ENCODE data around the gene GRIN1.

GRIN1 gene

DNA sequence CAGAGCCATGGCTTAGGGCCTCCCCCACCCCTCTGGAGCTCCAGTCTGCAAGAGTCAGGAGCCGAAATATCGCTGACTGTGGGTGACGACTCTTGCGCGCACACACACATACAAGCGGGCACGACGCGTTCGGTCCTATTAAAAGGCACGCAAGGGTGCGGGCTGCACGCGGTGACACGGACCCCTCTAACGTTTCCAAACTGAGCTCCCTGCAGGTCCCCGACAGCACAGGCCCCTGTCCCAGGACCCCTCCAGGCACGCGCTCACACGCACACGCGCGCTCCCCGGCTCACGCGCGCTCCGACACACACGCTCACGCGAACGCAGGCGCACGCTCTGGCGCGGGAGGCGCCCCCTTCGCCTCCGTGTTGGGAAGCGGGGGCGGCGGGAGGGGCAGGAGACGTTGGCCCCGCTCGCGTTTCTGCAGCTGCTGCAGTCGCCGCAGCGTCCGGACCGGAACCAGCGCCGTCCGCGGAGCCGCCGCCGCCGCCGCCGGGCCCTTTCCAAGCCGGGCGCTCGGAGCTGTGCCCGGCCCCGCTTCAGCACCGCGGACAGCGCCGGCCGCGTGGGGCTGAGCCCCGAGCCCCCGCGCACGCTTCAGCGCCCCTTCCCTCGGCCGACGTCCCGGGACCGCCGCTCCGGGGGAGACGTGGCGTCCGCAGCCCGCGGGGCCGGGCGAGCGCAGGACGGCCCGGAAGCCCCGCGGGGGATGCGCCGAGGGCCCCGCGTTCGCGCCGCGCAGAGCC lies at the start of gene GRIN1:
Gene GRIN1, plus strand, starts transcription at position 433 of the 746 bp plus-strand sequence. CDS start 333 bp downstream, outside the sequence.
- no peak for DNase-seq (ENCODE audit: low spot score)

DNA sequence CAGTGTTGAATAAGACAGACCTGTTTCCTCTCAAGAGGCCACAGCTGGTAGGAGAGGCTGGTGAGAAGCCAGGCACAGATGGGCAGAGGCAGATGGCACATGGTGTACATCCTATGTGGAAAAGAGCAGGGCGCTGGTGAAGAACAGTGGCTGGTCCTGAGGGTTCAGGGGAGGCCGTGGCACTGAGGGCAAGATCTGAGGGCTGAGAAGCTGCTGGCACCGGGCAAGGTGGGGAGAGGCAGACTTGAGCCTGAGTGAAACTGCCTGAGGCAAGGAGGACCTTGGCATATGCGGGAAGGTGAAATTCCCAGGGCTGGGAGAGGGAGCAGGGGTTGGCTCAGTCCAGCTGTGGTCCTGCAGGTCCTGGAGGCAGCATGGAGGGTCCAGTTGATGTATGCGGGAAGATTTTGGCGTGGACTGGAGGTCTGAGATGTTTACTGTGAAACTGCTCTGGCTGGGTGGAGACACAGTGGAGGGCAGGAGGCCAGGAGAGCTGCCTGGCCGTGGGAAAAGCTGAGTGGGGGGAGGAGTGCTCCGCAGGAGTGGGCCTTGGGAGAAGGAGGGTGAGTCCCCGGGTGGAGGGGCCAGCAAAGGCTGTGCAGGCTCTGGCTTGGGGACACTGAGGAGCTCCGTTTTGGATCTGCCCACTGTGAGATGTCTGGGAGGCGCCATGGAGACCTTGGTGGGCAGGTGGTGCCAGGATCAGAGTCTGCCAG lies 49.6 kb upstream of the GRIN1 start:
- no peak for DNase-seq (ENCODE audit: low spot score)

DNA sequence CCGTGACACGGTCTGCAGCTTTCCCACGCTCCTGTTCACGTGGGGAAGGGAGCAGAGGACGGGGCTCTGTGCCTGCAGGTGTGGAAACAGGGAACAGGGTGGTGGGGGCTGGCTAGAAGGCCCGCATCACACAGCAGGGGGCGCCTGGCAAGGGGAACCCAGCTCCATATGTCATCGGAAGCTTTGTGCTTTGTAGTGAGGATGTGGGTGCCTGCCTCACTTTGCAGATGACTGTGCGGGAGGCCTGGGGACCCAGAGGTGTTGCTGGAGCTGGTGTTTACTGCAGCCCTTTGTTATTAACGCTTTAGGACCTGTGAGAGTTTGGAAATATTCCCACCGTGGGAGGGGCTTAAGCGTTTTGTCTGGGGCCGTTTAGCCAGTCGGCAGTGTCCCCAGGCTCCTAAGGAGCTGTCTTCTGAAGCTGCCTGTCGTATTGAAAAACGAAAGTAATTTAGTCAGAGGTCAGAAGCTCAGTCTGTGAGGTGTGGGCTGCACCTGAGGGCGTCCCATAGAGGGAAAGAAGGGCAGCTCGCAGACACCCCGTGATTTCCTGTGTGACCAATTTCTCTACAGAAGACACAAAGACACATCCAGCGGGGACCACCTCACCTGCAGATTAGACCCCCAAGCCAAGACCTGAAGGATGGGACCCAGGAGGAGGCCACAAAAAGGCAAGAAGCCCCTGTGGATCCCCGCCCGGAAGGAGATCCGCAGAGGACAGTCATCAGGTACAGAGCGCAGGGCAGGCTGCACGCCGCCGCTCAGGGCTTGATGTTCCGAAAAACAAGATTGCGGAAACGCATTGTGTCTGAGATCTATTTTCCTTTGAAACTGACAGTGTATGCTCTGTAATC lies 43.1 kb upstream of the GRIN1 start:
- no peak for DNase-seq (ENCODE audit: low spot score)

DNA sequence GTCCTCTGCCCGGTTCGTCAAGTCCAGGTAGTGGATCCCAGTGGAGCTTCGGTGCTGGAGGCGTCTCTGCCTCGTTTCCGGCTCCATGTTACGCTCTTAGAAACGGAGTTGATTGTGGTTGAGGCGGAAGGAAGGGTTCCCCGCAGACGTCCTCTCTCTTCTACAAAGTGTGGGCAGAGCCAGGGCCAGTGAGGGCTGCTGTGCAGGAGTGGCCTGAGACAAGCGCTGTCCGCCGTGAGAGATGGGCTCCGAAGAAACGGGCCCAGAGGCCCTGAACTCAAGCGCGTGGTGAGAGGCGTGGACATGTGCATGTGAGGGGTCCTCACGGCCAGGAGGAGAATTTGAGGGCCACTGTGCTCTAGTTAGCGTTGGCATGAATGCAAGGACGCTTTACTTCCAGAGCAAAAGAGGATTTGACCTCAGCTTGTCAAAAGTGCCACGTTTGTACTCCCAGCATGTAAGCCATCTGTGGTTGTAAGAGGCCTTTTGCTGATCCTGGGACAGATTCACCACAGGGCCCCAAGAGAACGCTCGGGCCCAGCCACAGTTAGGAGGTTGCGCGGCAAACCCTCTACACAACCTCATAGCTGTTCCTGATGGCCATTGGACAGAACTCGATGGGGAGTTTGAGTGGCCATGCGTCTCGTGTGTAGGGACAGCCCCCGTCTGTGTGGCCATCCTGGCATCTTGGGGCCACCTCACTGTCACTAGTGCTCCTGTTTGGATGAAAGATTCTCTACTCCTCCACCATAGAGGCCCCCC lies 42.0 kb upstream of the GRIN1 start:
- DNase-seq (ENCODE audit: low spot score): no peak

DNA sequence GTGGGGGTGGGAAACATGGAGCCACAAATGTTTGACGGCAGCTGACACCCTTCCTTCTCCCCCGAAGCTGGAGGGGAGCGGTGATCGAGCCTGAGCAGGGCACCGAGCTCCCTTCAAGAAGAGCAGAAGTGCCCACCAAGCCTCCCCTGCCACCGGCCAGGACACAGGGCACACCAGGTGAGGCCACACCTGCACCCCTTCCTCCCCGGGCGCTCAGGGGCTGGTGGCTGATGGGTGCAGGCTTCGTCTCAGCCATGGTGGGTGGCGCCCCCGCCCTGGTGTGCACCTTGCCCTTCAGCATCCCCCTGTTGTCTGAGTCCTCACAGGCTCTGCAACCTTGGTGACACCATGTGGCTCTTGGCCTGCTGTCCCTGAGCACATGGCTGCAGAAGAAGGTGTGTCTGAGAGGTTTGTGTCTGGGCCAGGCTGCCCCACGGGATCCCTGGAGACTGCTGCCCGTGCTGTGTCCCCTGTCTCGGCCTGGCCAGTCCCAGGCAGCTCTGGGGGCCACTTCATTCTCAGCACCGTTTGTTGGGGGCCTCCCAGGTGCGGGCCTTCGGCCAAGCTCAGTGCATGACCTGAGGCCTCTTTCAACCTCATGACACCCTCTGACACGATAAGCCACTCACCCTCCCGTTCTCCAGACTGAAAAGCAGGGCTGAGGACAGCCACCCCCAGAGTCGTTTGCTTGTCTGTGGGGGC lies 41.0 kb upstream of the GRIN1 start:
- DNase-seq (ENCODE audit: low spot score): no peak

DNA sequence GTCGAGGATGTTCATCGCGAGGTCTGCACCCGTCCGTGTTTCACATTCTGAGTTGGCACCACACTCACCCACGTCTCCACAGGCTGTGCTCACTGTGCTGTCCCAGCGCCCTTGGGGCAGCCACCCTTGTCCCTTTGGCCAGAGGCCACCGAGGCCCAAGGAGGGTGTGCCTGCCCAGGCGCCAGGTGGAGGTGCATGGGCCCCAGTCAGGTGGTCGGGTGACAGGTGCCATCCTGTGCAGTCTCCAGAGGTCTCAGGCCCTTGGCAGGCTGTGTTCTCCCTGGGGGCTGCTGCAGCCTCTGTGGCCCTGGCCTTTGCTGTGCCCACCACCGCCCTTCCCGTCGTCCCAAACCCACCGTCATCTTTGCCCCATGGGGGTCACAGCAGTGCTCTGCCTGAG lies 39.7 kb upstream of the GRIN1 start:
- DNase-seq (ENCODE audit: low spot score): no peak

DNA sequence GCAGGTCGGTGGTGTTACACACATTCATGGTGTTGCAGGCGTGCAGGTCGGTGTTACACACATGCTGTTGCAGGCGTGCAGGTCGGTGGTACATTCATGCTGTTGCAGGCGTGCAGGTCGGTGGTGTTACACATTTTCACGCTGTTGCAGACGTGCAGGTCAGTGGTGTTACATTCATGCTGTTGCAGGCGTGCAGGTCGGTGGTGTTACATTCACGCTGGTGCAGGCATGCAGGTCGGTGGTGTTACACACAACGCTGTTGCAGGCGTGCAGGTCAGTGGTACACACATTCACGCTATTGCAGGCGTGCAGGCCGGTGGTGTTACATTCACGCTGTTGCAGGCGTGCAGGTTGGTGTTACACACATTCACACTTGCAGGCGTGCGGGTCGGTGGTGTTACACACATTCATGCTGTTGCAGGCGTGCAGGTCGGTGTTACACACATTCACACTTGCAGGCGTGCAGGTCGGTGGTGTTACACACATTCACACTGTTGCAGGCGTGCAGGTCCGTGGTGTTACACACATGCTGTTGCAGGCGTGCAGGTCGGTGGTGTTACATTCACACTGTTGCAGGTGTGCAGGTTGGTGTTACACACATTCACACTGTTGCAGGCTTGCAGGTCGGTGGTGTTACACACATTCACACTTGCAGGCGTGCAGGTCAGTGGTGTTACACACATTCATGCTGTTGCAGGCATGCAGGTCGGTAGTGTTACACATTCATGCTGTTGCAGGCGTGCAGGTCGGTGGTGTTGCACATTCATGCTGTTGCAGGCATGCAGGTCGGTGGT lies 35.6 kb upstream of the GRIN1 start:
- DNase-seq (ENCODE audit: low spot score): no peak

DNA sequence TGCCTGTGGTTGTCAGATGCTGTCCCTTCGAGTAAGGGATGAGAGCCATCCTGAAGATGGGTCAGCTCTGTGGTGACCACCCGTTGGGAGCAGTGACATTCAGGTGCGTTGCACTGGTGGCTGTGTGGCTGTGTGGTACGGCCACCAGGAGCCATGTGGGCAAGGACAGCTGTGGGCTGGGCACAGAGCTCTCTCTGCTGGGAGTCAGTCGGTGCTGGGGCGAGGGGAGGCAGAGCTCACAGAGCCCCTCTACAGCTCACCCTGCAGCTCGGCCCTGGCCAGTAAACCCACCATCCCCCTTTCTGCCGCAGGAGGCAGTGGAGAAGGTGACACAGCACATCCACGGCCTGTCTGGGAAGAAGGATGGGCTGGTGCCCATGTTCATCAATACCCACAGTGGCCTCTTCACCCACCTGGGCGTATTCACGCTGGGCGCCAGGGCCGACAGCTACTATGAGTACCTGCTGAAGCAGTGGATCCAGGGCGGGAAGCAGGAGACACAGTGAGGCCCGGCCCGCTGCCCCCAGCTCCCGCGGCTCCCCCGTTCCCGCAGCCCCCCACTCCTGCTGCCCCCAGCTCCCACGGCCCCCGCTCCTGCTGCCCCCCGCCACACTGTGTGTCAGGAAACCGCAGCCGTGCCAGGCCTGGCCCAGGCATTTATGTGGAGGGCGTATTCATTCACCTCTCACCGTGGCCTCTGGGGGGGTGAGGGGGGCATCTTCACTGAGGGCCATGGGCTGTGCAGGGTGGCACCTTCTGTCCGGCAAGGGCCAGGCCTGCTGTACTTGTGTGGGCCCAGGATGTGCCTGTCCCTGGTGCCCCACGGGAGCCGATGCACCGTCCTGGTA lies 32.9 kb upstream of the GRIN1 start:
- DNase-seq (ENCODE audit: low spot score): no peak

DNA sequence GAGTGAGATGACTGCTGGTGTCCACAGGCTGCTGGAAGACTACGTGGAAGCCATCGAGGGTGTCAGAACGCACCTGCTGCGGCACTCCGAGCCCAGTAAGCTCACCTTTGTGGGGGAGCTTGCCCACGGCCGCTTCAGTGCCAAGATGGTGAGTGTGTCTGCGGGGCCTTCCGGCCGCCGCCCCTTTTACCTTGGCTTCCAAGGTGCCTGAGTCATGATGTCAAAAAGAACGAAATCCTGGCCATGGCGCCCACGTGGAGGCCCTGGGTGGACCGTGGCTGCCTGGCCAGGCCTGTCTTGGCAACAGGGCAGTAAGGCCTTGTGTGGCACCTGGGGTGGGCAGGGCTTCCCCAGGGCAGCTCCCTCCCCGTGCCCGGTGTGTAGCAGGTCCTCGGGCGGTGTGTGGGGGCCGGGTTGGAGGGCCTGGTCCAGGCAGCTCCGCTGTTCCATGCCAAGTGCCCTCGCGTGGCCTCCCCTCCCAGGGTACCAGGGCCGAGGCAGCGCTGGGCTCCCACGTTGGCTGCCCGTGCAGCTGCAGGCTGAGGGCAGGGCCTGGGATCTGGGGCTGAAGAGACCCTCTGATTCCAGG lies 32.2 kb upstream of the GRIN1 start:
- no peak for DNase-seq (ENCODE audit: low spot score)

DNA sequence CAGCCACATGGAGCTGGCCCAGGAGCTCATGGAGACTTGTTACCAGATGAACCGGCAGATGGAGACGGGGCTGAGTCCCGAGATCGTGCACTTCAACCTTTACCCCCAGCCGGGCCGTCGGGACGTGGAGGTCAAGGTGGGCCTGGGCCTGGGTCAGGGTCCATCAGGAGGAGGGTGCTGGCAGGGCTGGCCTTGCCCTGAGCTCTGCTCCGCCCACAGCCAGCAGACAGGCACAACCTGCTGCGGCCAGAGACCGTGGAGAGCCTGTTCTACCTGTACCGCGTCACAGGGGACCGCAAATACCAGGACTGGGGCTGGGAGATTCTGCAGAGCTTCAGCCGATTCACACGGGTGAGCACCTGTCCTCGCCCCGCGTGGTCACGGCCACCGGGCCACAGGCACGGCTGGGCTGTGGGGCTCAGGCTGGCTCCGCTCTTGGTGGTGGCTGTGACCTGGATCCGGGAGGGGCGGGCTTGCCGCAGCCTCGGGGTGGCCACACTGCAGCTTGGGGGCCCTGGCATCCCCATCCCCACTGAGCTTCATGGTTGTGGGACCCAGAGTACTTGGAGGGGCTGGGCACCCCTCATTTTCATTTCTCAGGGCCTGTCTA lies 31.5 kb upstream of the GRIN1 start:
- DNase-seq (ENCODE audit: low spot score): no peak

DNA sequence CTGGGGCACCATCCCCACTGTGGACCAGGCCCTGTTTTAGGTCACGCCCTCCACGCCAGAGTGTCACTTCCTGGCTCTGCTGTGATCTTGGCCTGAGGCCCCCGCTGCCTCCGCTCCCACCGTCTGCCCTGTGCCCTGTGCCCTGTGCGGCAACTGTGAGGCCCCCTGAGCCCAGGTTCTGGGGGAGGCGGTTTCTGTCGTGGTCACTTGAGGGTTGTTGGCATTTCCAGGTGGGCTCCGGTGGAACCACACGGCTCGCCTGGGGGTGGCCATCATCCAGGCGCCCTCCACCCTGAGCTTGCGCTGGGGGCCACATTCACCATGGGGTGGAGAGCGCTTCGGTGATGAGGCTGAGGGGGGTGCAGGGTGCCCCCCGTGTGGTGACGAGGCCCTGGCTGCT lies 31.0 kb upstream of the GRIN1 start:
- DNase-seq (ENCODE audit: low spot score): no peak

DNA sequence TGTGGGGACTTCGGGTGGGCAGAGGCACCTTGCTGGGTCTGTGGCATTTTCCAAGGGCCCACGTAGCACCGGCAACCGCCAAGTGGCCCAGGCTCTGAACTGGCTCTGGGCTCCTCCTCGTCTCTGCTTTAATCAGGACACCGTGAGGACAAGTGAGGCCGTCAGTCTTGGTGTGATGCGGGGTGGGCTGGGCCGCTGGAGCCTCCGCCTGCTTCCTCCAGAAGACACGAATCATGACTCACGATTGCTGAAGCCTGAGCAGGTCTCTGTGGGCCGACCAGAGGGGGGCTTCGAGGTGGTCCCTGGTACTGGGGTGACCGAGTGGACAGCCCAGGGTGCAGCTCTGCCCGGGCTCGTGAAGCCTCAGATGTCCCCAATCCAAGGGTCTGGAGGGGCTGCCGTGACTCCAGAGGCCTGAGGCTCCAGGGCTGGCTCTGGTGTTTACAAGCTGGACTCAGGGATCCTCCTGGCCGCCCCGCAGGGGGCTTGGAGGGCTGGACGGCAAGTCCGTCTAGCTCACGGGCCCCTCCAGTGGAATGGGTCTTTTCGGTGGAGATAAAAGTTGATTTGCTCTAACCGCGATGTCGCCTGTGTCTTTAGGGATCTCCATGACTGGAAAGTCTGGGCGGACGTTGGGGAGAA lies 30.2 kb upstream of the GRIN1 start:
- no peak for DNase-seq (ENCODE audit: low spot score)

DNA sequence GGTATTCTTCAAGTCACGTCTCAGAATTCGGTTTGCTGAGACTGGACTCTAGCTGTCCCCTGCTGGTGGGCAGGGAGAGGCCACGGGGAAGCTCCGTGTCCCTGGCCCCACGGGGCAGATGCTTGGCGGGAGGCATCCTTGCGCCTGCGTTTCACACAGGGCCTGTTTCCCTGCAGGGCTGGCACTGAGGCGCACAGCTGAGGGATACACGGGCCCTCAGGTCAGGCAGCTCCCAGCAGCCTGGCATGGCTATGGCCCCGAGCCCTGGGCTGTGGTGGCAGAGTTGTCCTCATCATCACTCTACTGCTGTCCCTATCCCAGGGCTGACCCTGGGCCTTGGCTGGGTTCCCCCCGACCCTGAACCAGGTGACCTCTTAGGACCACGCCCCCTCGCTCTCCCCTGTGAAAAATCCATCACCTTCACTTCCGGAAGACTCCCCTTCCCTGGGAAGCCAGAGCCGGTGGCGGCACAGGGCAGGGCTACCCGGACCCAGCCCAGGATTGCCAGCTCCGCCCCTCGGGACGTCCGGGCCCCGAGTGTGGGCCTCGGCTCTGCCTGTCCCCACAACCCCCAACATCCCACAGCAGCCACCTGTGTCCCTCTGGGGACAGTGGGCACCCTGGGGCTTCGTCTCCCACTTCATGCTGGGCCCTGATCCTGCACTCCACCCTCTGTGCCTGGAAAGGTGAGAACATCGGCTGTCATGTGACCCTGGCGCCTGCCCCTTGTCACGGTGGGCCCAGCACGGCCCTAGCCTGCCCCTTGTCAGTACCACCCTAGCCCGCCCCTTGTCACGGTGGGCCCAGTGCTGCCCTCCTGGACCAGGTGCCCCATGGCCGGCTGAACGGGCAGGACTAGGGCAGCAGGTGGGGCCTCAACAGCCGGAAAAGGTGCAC lies 29.5 kb upstream of the GRIN1 start:
- no peak for DNase-seq (ENCODE audit: low spot score)

DNA sequence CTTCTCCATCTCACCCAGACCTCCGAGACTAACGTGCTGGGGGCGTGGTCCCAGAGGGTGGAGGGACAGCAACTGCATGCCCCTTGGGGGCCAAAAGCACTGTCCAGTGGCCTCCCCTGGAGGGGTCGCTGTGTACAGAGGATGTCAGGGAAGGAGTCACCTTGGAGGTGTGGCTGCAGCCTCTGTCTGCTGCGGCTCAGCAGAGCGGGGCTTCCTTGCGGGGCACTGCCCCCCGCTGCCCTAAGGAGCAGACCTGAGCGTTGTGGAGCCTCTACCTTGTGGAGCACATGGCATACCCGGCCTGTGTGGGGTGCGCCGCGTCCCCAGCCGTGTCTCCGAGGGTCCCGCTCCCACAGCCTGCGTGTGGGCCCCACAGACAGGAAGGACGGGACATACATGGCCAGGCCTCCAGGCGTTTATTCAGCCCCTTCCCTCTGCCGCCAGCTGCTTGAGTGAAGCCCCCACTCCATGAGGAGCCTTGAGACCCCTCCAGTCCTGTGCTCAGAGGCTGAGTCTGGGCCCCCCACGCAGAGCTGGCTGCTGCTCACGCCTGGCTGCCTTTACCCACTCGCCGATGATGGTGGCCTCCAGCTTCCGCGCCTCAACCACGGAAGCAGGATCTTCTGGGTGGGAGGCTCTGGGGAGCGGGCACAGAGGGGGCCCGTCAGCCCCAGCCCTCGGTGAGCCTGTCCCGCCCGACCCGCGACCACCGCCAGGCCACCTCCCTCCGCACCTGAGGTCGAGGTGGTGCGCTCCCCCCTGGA lies 28.6 kb upstream of the GRIN1 start:
- DNase-seq (ENCODE audit: low spot score): no peak

DNA sequence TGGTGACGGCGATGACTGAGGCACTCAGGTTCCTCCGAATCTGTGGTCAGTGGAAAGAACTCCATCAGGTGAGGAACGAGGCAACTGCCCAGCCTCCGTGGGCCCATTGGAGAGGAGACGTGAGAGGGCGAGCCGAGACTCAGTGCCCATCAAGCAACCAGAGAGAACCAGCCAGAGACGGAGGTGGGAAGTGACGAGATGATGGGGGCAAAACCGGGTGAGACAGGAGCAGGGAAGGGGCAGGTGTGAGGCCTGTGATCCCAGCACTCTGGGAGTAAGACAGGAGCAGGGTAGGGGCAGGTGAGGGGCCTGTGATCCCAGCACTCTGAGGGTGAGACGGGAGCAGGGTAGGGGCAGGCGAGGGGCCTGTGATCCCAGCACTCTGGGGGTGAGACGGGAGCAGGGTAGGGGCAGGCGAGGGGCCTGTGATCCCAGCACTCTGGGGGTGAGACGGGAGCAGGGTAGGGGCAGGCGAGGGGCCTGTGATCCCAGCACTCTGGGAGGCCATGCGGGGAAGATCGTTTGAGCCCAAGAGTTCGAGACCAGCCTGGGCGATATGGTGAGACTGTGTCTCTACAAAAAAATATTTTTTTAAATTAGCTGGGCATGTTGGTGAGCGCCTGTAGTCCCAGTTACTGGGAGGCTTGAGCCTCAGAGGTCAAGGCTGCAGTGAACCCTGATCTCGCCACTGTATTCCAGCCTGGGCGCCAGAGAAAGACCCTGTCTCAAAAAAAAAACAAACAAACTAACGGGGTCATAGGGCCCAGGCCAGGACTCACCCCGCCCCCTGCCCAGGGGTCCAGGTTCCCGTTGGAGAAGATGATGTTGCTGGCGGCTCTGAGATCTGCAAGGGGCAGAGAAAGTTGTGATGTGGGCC lies 27.8 kb upstream of the GRIN1 start:
- no peak for DNase-seq (ENCODE audit: low spot score)
